Fibroblast of peridontal ligament (primary cell): ENCODE data around the gene AIMP1.
"Not testable (repeated sequence)": the region's sequence is repeated elsewhere in the genome, so short reads cannot be mapped to it uniquely, and the experiment has no call there.

Source experiments
- DNase-seq: peaks from one replicate; pipeline ENCODE4 v3.0.0-alpha.2; 2010; ENCODE audit errors: extremely low read depth

AIMP1 gene

DNA sequence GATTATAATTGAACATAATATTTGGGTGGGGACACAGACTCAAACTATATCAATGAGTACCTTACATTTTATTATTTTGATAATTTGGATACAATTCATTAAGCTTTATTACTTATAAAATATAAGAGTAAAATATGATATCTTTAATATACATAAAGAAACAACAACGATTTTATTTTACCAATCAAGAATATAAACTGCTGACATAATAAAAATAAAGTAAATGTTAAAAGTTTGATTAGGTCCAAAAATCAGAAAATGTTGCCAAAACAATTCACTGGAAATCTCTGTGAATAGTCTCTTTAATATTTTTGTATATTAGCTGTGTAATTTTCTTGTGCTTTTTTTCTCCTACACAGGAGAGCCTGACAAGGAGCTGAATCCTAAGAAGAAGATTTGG is 30.8 kb downstream of the AIMP1 start:
- no peak for DNase-seq

DNA sequence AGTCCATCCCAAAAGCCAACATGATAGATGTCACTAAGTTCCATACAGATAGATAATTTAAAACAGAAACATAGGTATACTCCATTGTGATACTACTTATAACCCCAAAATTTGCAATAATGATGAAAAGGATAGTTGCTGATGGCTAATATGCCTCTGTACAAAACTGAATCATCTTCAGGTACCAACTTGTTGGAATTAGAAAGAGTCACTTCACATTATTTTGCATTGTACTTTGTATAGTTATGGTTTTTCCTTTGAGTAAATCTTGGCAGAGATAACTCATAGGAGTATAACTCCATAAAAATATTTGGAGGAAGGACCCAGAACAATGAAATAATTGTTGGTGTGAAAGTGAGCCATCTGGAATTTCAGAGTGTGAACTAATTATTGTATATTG is 34.7 kb downstream of the AIMP1 start:
- DNase-seq = no peak

DNA sequence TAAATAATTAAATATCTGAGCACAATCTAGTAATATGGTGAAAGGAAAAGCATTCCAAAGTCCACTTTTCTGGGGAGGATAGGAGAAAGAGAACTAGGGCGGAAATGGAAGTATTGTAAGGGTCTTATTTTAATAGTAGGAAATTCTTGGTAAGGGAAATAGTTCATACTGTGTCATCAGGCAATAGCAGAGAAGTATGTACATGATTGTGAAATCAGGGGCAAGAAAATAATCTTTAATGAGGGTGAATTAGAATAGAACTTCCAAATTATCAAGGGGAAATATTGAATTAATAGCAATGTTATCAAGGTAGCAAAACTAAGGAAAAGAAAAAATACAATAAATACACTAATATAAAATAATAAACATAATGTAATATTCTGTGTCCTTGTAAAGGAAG is 37.4 kb downstream of the AIMP1 start:
- no peak for DNase-seq

DNA sequence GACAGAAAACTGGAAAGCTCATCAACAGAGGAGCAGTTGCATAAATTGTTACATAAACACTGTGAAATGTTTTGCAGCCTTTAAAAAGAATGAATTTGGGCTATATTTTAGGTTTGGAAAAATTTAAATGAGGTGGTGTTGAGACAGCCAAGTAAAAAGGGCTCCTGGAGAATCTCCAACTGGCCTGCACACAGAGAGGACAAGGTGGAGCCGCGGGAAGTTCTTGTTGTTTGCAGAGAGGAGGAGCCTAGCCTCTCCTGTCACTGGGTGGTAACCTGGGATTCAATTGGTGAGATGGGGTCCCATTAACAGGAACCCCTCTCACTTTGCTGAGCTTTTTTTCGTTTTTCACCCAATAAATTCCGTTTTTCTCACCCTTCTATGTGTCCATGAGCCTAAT is 38.8 kb downstream of the AIMP1 start:
- DNase-seq = no peak

DNA sequence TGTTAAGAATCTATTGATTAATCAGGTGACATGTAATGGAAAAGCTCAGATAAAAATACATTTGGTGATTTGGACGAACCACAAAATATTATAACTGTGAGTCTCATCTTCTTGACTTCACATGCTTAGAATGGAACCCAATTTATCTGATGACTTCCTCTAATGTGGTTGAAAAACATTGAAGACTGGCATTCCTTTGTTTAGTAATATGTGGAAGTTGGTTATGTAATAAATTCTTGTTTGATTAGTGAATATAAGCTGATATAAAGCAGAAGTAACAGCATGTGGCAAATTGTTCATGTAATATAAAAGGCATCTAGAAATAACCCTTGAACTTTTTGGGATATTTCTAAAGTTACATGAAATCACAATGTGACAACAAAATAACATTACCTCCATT is 42.5 kb downstream of the AIMP1 start:
- DNase-seq = peak; percentile 54

DNA sequence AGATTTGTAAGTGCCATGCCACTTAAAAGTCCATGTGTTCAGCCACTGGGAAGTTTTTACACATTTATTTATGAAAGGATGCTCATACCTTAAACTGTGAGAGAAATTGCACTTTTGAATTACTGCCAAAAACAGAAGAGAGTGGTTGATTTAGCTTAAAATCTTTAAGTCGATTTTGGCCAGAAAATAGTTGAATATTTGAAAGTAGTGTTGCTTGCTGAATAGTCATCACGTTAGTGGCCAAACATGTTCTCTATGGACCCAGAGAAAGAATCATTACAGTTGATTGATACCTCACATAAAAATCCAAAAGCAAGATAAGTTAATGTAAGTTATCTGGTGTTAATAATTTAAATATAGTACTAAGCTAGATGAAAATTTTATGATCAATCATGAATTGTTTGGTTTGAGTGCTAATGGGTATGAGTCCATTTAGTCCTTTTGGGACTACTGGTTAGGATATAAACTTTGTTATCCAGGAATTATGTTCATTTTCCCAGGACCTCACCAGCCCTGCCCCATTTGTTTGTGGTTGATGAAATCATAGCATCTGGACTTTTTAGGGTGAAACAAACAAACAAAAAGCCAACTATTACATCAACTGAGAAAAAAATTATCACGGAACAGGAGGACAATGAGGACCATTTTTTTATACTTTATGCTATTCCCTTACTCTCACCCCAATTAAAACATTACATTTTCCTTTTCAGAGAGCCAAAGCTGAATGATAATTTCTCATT is 45.9 kb downstream of the AIMP1 start:
- no peak for DNase-seq

DNA sequence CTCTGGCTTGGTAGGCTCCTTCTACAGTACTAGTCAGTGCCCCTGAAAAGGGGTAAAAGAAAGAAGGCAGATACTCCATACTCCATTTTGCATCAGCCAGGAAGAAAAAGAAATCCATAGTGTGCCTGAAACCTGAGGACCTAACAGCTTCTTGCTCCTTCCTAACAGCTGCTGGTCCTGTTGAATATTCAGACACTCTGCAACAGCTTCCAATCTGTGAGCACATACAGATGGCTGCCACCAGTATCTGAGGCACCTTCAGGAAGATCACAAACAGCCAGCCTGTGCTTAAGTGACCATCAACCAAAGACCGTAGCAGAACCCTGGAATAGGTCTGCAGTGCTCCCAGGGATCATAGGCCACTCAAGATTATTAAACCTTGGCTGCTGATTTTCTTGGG is 47.9 kb downstream of the AIMP1 start:
- DNase-seq = no peak

DNA sequence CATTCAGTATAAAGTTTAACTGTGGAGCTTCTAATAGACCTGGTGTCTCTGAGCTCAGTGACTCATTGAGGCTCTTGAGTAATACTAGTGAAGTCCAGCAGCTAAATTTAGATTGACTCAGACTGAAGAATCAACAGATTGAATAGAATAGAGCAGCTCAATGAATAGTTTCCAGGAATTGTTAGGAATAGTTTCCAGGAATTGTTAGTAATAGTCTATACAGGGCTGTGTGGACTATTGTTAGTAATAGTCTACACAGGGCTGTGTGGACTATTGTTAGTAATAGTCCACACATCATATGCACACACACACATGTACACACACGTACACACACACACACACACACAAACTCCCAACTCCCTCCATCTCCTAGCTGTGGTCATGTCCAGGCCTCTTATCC is 49.3 kb downstream of the AIMP1 start:
- DNase-seq = peak; percentile 94

DNA sequence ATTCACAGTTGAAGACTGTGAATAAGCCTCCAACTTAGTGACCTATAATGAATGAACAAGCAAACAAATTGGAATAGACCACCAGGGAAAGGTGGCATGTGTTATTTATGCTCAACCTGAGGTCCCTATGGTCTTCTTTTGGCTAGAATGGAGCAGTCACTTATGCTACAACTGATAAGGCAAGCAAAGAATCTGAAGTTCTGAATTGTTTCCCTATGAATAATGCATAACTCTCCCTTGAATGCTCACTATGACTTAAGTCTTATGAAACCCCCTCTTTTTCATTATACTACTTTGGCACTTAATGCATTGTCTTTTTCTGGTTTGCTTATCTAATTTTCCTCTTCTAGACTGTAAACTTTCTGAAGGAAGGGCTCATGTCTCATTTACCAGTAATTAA is 49.7 kb downstream of the AIMP1 start:
- peak; percentile 28 for DNase-seq

DNA sequence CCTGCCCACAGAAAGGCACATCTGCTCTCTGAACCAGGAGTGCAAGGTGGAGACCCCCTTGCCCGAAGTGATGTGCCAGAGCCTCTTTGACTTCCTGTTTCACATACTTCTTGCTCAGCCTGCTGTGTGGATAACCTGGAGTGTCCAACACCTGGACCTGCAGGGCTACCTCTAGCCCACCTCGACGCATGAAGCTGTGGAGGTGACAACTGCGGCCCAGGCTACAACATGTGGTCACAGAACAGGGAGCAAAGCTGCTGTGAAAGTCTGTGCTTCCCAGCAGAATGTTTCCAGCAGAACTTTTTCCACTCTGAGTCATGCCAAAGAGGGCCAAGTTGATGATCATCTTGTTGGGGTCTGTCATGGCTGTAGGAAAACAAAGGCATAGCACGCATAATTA is 50.7 kb downstream of the AIMP1 start:
- no peak for DNase-seq

DNA sequence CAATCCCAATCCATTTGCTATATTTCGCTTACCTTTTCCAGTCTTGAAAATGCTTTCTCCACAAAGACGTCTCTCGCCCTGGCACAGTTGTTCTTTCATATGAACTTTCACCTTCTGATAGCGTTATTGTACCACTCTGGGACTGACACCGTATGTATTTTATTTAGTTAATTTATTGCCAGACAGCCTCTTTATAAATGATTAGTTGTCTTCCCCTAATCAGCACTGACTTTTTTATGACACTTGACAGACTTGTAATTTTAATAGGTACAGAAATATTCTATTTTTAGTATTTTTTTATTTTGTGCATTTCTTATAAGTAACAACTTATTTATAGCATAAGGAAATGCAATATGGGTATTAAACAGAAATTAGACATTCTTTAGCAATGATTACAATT is 52.3 kb downstream of the AIMP1 start, which contains the start of gene GIMD1:
Gene GIMD1 (minus strand): TSS at position 101 of the 400 bp plus-strand sequence. CDS start 1,343 bp downstream, outside the sequence.
- DNase-seq = no peak

DNA sequence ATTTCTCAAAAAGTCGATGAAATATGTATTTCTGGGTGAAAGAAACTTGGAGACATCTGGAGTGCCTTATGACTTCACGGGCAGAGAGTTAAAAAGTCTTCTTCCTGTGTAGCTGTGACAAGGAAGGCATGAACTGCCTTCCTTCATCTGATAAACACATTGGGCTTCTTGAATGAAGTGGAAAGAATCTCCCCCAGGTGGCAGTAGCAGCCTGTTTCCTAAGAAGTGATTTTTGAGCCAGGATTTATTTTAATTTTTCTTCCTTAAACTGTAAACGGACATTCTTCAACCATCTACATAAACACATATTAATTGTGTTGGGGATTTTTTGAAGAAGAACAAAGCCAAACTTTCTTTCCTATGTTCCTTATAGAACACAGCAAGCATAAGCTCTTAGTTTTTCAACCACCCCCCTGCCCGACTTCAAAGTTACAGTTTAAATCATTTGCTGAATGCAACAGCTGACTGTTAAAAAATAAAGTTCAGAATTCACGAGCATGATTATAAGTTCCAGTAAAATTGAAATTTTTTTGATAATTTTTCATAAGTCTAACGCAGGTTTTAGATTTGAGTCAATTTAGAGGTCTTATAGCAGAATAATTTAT is 53.2 kb downstream of the AIMP1 start:
- peak; percentile 92 for DNase-seq

DNA sequence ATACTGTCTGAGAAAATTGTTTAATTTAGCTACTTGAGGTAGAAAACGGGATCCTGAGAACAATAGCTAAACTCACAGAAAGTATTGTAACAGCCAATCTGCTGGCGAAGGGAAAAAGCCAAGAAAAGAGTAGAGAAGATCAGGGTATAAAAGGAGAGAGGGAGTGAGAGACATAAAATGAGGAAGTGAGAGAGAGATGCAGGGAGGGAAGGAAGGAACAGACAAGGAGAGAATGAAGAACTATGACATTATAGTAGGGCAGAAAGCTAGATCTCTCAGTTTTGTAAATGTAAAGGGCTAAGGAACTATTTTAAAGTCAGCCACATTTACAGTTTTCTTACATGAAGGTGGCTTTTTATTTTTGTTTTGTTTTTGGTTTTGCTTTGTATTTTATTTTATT is 53.9 kb downstream of the AIMP1 start:
- no peak for DNase-seq

DNA sequence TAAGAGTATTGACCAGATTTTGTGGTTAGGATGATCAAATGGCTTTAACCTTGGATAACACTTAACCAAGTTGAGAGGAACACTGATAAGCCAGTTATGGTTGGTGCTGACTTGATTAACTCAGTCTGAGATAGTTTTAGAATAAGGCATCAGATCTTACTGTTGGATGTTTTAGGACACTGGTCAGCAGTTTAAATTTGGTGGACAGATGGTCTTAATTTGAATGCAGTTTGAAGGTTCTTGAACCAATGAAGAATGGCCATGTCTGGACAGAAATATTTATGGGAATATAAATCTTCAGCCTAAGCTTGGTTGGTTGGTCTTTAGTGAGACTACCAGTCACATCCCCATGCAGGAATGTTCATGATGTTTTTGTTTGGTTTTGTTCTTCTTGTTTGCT is 54.8 kb downstream of the AIMP1 start:
- peak; percentile 71 for DNase-seq

DNA sequence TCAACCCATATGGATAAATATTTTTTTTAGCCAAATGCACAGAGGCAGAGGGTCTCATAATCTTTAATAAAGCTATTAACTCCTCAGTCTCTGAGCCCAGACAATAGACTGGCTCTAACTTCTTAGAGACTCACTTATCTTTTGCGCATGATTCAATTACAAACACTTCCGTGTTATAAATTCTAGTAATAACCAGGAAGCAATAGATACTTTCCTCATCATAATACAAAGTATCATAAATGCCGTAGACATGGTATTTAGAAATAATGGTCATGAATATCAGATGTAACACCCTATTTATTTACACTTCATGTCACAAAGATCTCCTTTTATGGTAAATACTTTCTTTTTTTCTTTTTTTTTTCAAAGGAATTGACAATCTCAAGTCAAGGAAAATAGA is 56.7 kb downstream of the AIMP1 start:
- no peak for DNase-seq

DNA sequence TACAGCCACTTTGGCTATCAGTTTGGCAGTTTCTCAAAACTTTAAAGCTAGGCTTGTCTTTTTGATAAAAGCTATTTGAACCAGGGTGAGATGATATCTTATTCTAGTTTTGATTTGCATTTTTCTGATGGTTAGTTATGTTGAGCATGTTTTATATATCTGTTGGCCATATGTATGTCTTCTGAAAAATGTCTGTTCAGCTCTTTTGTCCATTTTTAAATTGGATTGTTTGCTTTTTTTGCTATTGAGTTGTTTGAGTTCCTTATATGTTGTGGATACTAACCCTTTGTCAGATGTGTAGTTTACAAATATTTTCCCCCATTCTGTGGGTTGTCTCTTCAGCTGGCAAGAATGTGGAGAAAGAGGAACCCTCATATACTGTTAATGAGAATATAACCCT is 63.8 kb downstream of the AIMP1 start:
- no peak for DNase-seq

DNA sequence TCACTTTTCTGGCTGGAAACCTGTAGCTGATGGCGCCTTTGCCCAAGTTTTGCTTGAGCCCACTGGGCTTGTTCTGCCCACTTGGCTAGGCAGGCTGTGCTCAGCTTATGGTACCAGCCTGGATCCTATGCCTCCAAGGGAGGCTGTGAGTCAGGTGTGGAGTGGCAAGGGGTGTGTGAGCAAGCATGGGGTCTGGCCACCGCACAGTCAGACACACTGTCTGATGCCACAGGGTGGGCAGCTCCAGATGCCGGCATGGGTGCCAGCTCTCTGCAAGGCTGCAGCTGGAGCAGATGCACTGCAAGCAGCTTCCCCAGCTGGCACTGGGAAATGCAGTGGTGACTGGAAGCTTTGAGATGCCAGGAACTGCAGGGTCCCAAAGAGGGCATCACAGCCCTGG is 68.5 kb downstream of the AIMP1 start:
- DNase-seq = no peak

DNA sequence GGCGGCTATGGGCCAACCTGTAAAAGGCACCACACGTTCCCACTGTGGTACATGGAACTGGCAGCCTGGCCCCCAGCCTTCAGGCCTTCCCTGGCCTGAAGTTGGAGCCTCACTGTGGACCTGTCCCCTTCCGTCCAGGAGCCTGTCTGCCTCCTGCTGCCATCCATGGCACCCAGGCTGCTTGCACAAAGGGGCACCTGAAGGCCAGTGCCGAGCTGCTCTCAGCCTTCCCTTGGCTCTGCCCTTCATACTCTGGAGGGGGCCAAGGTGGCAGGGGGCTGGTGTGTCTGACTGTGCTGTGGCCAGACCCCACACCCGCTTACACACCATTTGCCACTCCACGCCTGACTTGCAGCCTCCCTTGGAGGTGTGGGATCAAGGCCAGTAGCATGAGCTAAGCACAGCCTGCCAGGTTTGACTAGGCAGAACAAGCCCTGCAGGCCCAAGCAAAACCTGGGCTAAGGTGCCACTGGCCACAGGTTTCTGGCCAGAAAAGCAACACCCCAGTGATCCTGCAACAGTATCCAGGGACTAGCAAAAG is 69.6 kb downstream of the AIMP1 start:
- no peak for DNase-seq

DNA sequence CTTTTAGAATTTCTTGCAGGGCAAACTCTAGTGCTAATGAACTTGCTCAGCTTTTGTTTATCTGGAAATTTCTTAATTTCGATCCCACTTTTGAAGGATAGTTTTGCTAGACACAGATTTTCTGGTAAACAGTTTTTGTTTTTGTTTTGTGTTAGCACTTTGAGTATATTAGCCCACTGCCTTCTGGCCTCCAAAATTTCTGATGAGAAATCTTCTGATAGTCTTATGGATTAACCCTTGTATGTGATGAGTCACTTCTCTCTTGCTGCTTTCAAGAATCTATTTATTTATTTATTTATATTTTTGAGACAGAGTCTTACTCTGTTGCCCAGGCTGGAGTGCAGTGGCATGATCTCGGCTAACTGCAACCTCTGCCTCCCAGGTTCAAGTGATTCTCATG is 79.2 kb downstream of the AIMP1 start:
- no peak for DNase-seq

DNA sequence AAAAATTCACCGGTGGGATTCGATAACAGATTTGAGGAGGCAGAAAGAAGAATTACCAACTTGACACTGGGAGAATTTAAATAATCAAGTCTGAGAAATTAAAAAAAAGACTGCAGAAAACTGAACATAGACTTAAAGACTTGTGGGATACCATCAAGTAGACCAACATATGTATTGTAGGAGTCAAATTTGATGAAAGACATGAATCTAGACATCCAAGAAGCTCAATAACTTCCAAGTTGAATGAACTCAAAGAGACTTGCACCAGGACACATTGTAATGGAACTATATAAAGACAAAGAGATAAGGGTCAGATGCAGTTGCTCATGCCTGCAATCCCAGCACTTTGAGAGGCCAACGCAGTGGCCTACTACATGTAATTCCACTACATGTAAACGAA is 82.5 kb downstream of the AIMP1 start:
- DNase-seq = not testable (repeated sequence)
